ENCODE results near the gene ZKSCAN2. TPM values are rescaled to one million over a fixed set of nuclear protein-coding genes. Genes with fewer than 3 reads are reported as not detected.

Gene ZKSCAN2
- total RNA-seq, 1 donor from 2014 or later: 8.5 TPM

- Mint-ChIP-seq H3K36me3 (ENCODE audit: low read depth, unreplicated experiment) (no peaks in the 10 kb centered on the region), H3K9me3 (ENCODE audit: unreplicated experiment) (no peaks in the 10 kb centered on the region), H3K27me3 (ENCODE audit: low read depth, unreplicated experiment) (no peaks in the 10 kb centered on the region), H3K4me1 (ENCODE audit: low read depth, unreplicated experiment) (no peaks in the 10 kb centered on the region), H3K27ac (ENCODE audit: unreplicated experiment) (no peak overlapping the region), H3K4me3 (ENCODE audit: unreplicated experiment) (no peak overlapping the region)
- Histone ChIP-seq H3K9me3 (ENCODE audit: insufficient read depth, low read depth, low read length) (no peaks in the 10 kb centered on the region), H3K36me3 (ENCODE audit: insufficient read depth, low read length) (no peaks in the 10 kb centered on the region), H3K4me3 (ENCODE audit: insufficient read depth, low read depth, low read length) (no peak overlapping the region), H3K27me3 (ENCODE audit: insufficient read depth, low read length) (no peaks in the 10 kb centered on the region), H4K20me1 (ENCODE audit: insufficient read depth, low read length) (no peaks in the 10 kb centered on the region), H3K4me1 (ENCODE audit: insufficient read depth, low read length) (no peaks in the 10 kb centered on the region), H3K9ac (ENCODE audit: low read length) (no peak overlapping the region), H2AFZ (ENCODE audit: low read depth, low read length) (no peak overlapping the region), H3K4me2 (ENCODE audit: low read length) (no peak overlapping the region), H3K79me2 (ENCODE audit: insufficient read depth, low read length) (no peaks in the 10 kb centered on the region), H3K27ac (ENCODE audit: low read depth, low read length) (no peak overlapping the region)
- TF ChIP-seq EZH2 (IDR thresholded peaks at IDR 0.05; ENCODE audit: insufficient read depth, low read length): no peak
- TF ChIP-seq CTCF (IDR thresholded peaks at IDR 0.05; ENCODE audit: insufficient read depth, low read depth, low read length): no peak
- no peak for FAIRE-seq
- DNase-seq (ENCODE audit: low read depth): no peak
Observed at GRCh38 chr16:25187491-25187795, 70.2 kb downstream of the ZKSCAN2 start.

Other genes with a start within 250 kb of the ZKSCAN2 start
- 71.2 and 75.2 TPM in 2 replicates for gene ARHGAP17, start 242.5 kb downstream of the ZKSCAN2 start, total RNA-seq
- 46.9 and 52.1 TPM in 2 replicates for gene LCMT1, start 146.1 kb downstream of the ZKSCAN2 start, total RNA-seq
- not detected in 2 replicates for gene AQP8, start 40.9 kb downstream of the ZKSCAN2 start, total RNA-seq

Measured in astrocyte (in vitro differentiated cells and primary cell).